Vagina (tissue), 2 donors: ENCODE results near the gene CIAO2B. TPM values are rescaled to one million over a fixed set of nuclear protein-coding genes. Genes with fewer than 3 reads are reported as not detected.

ENCODE experiments used
- DNase-seq, 2 donors: peaks; one replicate each; pipeline ENCODE4 v3.0.0-alpha.2; 2017; ENCODE audit errors: extremely low spot score in 2 of 2
- H3K27ac ChIP-seq: fragments of 200-600 bp; sonication (generic); one replicate; pipeline ENCODE4 v1.5.1; 2019
- H3K27me3 ChIP-seq: fragments of 200-600 bp; sonication (generic); one replicate; pipeline ENCODE4 v1.5.1; 2019
- H3K36me3 ChIP-seq, 2 donors: fragments of 200-600 bp; sonication (generic); one replicate each; pipeline ENCODE4 v1.5.1; 2017 to 2019
- H3K4me1 ChIP-seq: fragments of 200-600 bp; sonication (generic); one replicate; pipeline ENCODE4 v1.5.1; 2019
- H3K4me3 ChIP-seq, 2 donors: fragments of 200-600 bp; sonication (generic); 1 replicate in 1 of 2; 2 replicates in 1 of 2; pipeline ENCODE4 v1.5.1; 2016 to 2019
- H3K9me3 ChIP-seq: fragments of 200-600 bp; sonication (generic); one replicate; pipeline ENCODE4 v1.5.1; 2019
- CTCF ChIP-seq, 3 experiments: fragments of 450-650 bp in 2 of 3; fragments of 200-600 bp in 1 of 3; sonication (generic) in 1 of 3; IDR thresholded peaks; one replicate each; pipeline ENCODE4 v1.5.1; 2017 to 2019; ENCODE audit warnings: antibody characterized with exemption in 3 of 3, mild to moderate bottlenecking in 2 of 3, moderate library complexity in 2 of 3
- POLR2A ChIP-seq, 2 donors: fragments of 450-650 bp; IDR thresholded peaks; one replicate each; pipeline ENCODE4 v1.6.1; 2017; ENCODE audit warnings: antibody characterized with exemption in 2 of 2, mild to moderate bottlenecking in 2 of 2, moderate library complexity in 2 of 2
- POLR2AphosphoS5 ChIP-seq, 2 donors: sonication (generic); formaldehyde crosslinking; IDR thresholded peaks; one replicate each; pipeline ENCODE4 v1.9.0; 2017; ENCODE audit warnings: antibody characterized with exemption in 2 of 2, mild to moderate bottlenecking in 2 of 2, low read depth in 1 of 2; ENCODE audit not compliant: insufficient read depth in 1 of 2
- intact Hi-C: fragments of 100-400 bp; cut with DNase I; formaldehyde crosslinking; loops from one replicate; pipeline ENCODE4 v1.15.1; 2023
- total RNA-seq: library from RNA; depleted of rRNA; stranded (reverse); fragments of >200 nt; gene quantifications from one replicate; pipeline ENCODE4 v1.2.3, GENCODE V29; 2016

CIAO2B gene
- total RNA-seq, 1 donor from 2014 or later: 105 TPM

- TF ChIP-seq POLR2A (IDR thresholded peaks at IDR 0.05): no peak
- no peak for TF ChIP-seq CTCF (IDR thresholded peaks at IDR 0.05)
- TF ChIP-seq POLR2AphosphoS5 (IDR thresholded peaks at IDR 0.05; ENCODE audit: insufficient read depth in 1 of 2, low read depth in 1 of 2): no peak
- intact Hi-C loops: no loop called here
- H3K4me1 ChIP-seq: peaks cover 51% of the 10 kb centered on the region
- H3K36me3 ChIP-seq: no peaks in the 10 kb centered on the region
- no peaks in the 10 kb centered on the region for H3K9me3 ChIP-seq
- no peak for DNase-seq
- no peak overlapping the region for H3K4me3 ChIP-seq
- H3K27me3 ChIP-seq: no peaks in the 10 kb centered on the region
- H3K27ac ChIP-seq: peak overlapping the region; percentile 91
Measured at GRCh38 chr16:66901626-66902025, 32.6 kb downstream of the CIAO2B start.

- no peaks in the 10 kb centered on the region for H3K9me3 ChIP-seq
- no peaks in the 10 kb centered on the region for H3K27me3 ChIP-seq
- intact Hi-C loops: no loop called here
- TF ChIP-seq POLR2AphosphoS5 (IDR thresholded peaks at IDR 0.05; ENCODE audit: insufficient read depth in 1 of 2, low read depth in 1 of 2) (peak in 1 of 2 donors; percentile 60), CTCF (IDR thresholded peaks at IDR 0.05) (no peak)
- peak overlapping the region; percentile 91 for H3K27ac ChIP-seq
- DNase-seq: no peak
- no peak overlapping the region for H3K4me3 ChIP-seq
- H3K36me3 ChIP-seq: no peaks in the 10 kb centered on the region
- H3K4me1 ChIP-seq: peaks cover 48% of the 10 kb centered on the region
Measured at GRCh38 chr16:66900721-66901441, 33.3 kb downstream of the CIAO2B start.

- DNase-seq: no peak
- Histone ChIP-seq H3K36me3 (no peaks in the 10 kb centered on the region), H3K27ac (peak overlapping the region; percentile 91), H3K9me3 (no peaks in the 10 kb centered on the region), H3K27me3 (no peaks in the 10 kb centered on the region), H3K4me3 (no peak overlapping the region), H3K4me1 (peaks cover 40% of the 10 kb centered on the region)
- intact Hi-C loops: no loop called here
- TF ChIP-seq CTCF (IDR thresholded peaks at IDR 0.05) (no peak), POLR2A (IDR thresholded peaks at IDR 0.05) (no peak), POLR2AphosphoS5 (IDR thresholded peaks at IDR 0.05; ENCODE audit: insufficient read depth in 1 of 2, low read depth in 1 of 2) (peak; percentile 10 to 34)
Measured at GRCh38 chr16:66899945-66900710, 34.1 kb downstream of the CIAO2B start.

GRCh38 chr16:66899310-66899944 lies 34.8 kb downstream of the CIAO2B start:
- Histone ChIP-seq H3K27ac (peak overlapping the region; percentile 91), H3K36me3 (no peaks in the 10 kb centered on the region), H3K4me1 (peaks cover 34% of the 10 kb centered on the region), H3K27me3 (no peaks in the 10 kb centered on the region), H3K4me3 (no peak overlapping the region), H3K9me3 (no peaks in the 10 kb centered on the region)
- no peak for DNase-seq
- TF ChIP-seq POLR2A (IDR thresholded peaks at IDR 0.05) (no peak), CTCF (IDR thresholded peaks at IDR 0.05) (no peak), POLR2AphosphoS5 (IDR thresholded peaks at IDR 0.05; ENCODE audit: insufficient read depth in 1 of 2, low read depth in 1 of 2) (no peak)
- intact Hi-C loops: no loop called here
